ES-I3 (cell line): ENCODE data around the gene KCNH6.

Source experiments
- H3K36me3 ChIP-seq: 2 replicates; pipeline ENCODE4 v1.6.1; 2013; ENCODE audit warnings: mild to moderate bottlenecking, low read length, control low read depth, moderate library complexity; ENCODE audit not compliant: insufficient read depth
- H3K4me1 ChIP-seq: 2 replicates; pipeline ENCODE4 v1.6.1; 2013; ENCODE audit warnings: mild to moderate bottlenecking, control low read depth, low read length; ENCODE audit not compliant: insufficient read depth
- H3K9ac ChIP-seq: 2 replicates; pipeline ENCODE4 v1.6.1; 2013; ENCODE audit warnings: low read depth, mild to moderate bottlenecking, low read length, moderate library complexity
- H3K9me3 ChIP-seq: 2 replicates; pipeline ENCODE4 v1.6.1; 2013; ENCODE audit warnings: mild to moderate bottlenecking, low read length, moderate library complexity; ENCODE audit not compliant: control insufficient read depth, insufficient read depth

The KCNH6 gene

GRCh38 chr17:63529711-63530556 is 6.8 kb downstream of the KCNH6 start:
- Histone ChIP-seq H3K9ac (no peak overlapping the region), H3K9me3 (no peaks in the 10 kb centered on the region), H3K36me3 (no peaks in the 10 kb centered on the region), H3K4me1 (peaks cover 6% of the 10 kb centered on the region; the same call in 1 of the 2 replicates)

DNA sequence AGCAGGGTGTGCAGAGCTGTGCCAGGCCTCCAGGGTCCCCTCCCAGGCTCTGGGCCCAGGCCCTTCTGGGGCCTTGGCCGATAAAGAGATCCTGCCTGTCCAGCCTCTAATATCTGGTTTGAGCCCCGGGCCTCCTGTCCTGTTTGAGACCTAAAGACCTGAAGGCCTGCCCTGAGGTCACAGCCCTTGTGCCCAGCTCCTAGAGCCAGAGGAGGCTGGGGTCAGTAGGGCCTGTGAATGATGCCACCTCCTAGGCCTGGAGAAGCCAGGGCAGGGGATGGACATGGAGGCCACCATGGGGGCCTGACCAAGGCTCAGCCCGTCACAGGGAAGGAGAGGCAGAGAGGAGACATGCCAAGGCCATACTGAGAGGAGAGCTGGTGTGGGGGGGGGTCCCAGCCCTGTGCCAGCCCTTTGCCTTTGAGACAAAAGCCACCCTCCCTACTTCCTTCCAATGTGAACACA is 7.4 kb downstream of the KCNH6 start:
- no peaks in the 10 kb centered on the region for H3K4me1 ChIP-seq
- no peaks in the 10 kb centered on the region for H3K36me3 ChIP-seq
- H3K9ac ChIP-seq, result no peak overlapping the region
- no peaks in the 10 kb centered on the region for H3K9me3 ChIP-seq

GRCh38 chr17:63531022-63531965 is 8.1 kb downstream of the KCNH6 start:
- H3K9ac ChIP-seq, result no peak overlapping the region
- no peaks in the 10 kb centered on the region for H3K36me3 ChIP-seq
- H3K9me3 ChIP-seq, result no peaks in the 10 kb centered on the region
- no peaks in the 10 kb centered on the region for H3K4me1 ChIP-seq

DNA sequence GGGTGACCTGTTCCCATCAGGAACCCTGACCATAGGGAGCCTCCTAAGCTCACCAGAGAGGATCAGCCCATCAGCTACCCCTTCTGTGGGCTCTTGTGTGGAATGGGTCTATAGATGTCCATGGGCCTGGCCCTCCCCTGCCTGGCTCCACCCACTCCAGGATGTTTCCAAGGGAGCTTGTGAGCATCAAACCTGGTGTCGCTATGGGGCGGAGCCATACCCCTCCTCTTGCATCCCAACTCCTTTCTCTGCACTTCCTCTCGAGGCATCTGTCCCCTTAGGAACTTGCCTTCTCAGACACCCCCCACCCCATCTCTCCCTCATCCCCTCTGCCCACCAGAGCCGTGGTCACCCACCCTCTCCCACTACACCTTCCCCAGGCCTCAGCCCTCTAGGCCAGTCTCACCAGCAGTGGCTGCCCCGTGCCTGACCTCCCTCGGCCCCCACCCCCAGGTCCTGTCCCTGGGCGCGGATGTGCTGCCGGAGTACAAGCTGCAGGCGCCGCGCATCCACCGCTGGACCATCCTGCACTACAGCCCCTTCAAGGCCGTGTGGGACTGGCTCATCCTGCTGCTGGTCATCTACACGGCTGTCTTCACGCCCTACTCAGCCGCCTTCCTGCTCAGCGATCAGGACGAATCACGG is 10.4 kb downstream of the KCNH6 start:
- H3K9ac ChIP-seq, result no peak overlapping the region
- no peaks in the 10 kb centered on the region for H3K36me3 ChIP-seq
- no peaks in the 10 kb centered on the region for H3K9me3 ChIP-seq
- H3K4me1 ChIP-seq, result peaks cover 3% of the 10 kb centered on the region; the same call in 1 of the 2 replicates

- H3K9me3 ChIP-seq, result no peaks in the 10 kb centered on the region
- no peaks in the 10 kb centered on the region for H3K36me3 ChIP-seq
- no peak overlapping the region for H3K9ac ChIP-seq
- peaks cover 5% of the 10 kb centered on the region; the same call in 1 of the 2 replicates for H3K4me1 ChIP-seq
These were observed 11.0 kb downstream of the KCNH6 start for GRCh38 chr17:63534078-63534570.

DNA sequence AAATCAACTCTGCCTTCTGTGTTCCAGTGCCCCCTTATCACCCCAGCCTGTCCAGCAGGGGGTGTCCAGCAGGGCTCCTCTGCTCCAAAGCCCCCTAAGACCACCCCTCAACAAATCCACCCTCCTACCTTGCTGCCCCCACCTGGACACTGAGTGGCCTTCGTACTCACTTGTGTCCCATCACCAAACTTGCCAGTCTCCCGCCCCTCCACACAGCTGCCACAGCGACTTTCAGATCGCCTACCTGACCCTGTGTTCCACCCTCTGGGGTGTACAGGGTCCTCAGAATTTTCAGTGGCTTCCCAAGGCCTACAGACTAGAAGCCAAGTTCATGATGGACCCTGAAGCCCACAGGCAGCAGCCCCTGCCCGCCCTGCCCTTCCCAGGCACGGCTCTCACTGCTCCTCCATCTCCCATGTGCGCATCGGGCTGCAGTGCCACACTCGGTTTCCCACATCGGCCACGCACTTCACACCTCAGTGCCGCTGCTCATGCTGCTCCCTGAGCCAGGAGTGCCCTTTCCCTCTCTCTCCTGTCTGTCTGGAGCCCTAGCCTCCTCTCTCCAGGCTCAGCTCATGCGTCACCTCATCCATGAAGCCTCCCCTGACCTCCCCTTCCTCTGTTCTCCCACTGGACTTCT is 11.8 kb downstream of the KCNH6 start:
- no peaks in the 10 kb centered on the region for H3K9me3 ChIP-seq
- H3K9ac ChIP-seq, result no peak overlapping the region
- no peaks in the 10 kb centered on the region for H3K36me3 ChIP-seq
- peaks cover 5% of the 10 kb centered on the region; the same call in 1 of the 2 replicates for H3K4me1 ChIP-seq

DNA sequence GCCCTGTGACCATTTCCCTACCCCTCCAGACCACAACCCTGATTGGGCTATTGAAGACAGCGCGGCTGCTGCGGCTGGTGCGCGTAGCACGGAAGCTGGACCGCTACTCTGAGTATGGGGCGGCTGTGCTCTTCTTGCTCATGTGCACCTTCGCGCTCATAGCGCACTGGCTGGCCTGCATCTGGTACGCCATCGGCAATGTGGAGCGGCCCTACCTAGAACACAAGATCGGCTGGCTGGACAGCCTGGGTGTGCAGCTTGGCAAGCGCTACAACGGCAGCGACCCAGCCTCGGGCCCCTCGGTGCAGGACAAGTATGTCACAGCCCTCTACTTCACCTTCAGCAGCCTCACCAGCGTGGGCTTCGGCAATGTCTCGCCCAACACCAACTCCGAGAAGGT is 12.5 kb downstream of the KCNH6 start:
- H3K36me3 ChIP-seq, result no peaks in the 10 kb centered on the region
- peaks cover 7% of the 10 kb centered on the region; the same call in 1 of the 2 replicates for H3K4me1 ChIP-seq
- H3K9me3 ChIP-seq, result no peaks in the 10 kb centered on the region
- H3K9ac ChIP-seq, result no peak overlapping the region

DNA sequence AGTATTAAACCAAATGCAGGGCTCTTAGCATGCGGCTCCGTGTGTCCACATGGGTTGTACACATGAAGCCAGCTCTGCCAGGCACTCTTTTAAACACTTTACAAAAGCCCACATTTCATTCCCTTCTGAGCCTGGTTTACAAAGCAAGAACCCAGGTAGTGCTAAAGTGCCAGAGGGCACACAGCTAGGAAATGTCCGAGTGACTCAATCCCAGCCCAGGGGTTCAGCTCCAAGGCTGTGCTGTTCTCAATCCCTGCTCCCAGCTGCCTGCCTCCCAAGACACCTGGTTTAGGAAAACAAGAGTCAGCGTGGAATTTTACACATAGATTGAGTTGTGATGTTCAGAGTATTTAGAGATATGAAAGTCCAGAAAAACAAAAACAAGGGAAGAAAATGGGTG is 13.8 kb downstream of the KCNH6 start:
- no peak overlapping the region for H3K9ac ChIP-seq
- no peaks in the 10 kb centered on the region for H3K9me3 ChIP-seq
- no peaks in the 10 kb centered on the region for H3K36me3 ChIP-seq
- peaks cover 11% of the 10 kb centered on the region; the same call in 1 of the 2 replicates for H3K4me1 ChIP-seq

DNA sequence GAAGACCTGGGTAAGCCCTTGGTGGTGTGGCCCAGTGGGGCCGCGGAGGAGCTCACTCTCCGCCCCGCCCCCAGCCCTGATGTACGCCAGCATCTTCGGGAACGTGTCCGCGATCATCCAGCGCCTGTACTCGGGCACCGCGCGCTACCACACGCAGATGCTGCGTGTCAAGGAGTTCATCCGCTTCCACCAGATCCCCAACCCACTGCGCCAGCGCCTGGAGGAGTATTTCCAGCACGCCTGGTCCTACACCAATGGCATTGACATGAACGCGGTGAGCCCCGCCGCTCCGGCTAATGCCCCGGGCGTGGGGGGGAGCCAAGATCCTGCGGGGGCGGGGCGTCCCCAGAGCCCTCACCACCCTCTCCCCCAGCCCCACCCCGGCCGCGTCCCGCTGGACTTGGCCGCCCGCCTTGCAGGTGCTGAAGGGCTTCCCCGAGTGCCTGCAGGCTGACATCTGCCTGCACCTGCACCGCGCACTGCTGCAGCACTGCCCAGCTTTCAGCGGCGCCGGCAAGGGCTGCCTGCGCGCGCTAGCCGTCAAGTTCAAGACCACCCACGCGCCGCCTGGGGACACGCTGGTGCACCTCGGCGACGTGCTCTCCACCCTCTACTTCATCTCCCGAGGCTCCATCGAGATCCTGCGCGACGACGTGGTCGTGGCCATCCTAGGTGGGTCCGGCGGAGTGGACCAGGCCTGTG is 15.0 kb downstream of the KCNH6 start:
- peak overlapping the region; percentile 46; the same call in 1 of the 2 replicates for H3K9ac ChIP-seq

DNA sequence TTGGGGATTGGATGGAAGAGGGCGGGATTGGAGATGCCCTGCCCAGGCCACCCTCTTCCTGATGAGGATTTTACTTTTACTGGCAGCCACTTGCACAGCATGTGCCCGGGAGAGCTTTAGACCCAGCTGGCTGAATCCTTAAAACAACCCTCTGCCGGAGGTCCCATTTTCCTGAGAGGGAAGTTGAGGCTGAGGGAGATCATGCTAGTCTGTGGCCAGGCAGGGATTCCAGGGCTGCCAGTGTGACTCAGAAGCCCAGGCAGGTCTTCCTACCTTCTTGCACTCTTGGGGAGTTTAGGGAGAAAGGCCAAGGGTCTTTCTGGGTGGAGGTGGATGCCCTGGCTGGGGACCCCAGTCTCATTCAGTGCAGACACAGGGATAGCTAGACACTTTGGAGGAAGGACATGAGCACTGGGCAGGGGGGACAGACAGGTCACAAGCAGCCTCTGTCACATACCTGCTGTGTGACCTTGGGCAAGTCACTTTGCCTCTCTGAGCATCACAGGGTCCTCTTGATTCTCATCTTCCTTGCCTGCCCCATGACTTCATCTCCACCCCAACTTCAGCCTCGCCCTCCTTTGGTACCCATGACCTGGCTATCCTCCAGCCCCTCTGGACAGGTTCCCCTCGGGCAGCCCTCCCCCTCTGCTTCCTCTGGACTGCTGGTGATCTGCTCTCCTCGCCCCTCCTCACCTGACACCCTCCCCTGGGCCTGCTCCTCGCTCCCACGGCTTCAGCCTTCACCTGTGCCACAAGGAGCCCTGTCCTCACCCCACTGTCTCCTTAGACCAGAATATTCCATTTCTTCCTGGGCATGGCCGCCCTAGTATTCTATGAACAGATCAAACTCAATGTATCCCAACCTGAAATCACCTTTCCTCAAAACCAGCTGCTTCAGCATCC is 15.8 kb downstream of the KCNH6 start:
- Histone ChIP-seq H3K9ac (peak overlapping the region; percentile 46; the same call in 1 of the 2 replicates), H3K4me1 (peaks cover 22% of the 10 kb centered on the region), H3K36me3 (no peaks in the 10 kb centered on the region), H3K9me3 (no peaks in the 10 kb centered on the region)

More for the DNA sequence above, 15.0 kb downstream of the KCNH6 start:
- Histone ChIP-seq H3K36me3 (no peaks in the 10 kb centered on the region), H3K9me3 (no peaks in the 10 kb centered on the region), H3K4me1 (peaks cover 14% of the 10 kb centered on the region; the same call in 1 of the 2 replicates)

DNA sequence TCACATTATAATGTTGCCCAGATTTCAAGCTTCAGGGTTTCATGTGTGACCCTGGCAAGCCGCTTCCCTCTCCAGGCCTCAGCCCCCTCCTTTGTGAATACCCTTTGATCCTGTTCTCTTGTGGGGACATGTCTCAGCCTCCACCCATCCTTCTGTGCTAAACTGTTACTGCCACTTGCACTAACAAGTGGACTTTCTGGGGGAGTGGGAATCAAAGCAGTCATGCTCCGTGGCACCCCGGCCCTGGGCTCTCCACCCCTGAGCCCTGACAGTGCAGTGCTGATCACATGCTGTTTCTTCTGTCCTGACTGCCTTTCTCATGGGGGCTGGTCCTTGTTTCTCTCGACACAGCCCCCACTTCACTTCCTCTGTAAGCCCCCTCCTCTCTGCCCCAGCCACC is 17.4 kb downstream of the KCNH6 start:
- Histone ChIP-seq H3K36me3 (no peaks in the 10 kb centered on the region), H3K9me3 (no peaks in the 10 kb centered on the region), H3K9ac (no peak overlapping the region), H3K4me1 (peaks cover 31% of the 10 kb centered on the region)

DNA sequence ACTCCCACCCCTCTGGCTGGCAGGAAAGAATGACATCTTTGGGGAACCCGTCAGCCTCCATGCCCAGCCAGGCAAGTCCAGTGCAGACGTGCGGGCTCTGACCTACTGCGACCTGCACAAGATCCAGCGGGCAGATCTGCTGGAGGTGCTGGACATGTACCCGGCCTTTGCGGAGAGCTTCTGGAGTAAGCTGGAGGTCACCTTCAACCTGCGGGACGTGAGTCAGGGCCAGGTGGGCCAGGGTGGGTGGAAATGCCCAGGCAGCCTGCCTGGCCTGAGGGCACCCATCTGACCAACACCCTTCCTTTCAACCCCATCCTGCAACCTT is 19.0 kb downstream of the KCNH6 start:
- H3K9ac ChIP-seq, result no peak overlapping the region
- no peaks in the 10 kb centered on the region for H3K36me3 ChIP-seq
- no peaks in the 10 kb centered on the region for H3K9me3 ChIP-seq
- peaks cover 31% of the 10 kb centered on the region for H3K4me1 ChIP-seq
